ENCODE measurements around the gene UBE2J2.

GRCh38 chr1:1259119-1259488 lies 14.6 kb downstream of the UBE2J2 start:
- no peak for TF ChIP-seq EZH2 (IDR thresholded peaks at IDR 0.05; ENCODE audit: insufficient read depth, poor library complexity, severe bottlenecking)
- TF ChIP-seq EZH2phosphoT487 (IDR thresholded peaks at IDR 0.05; ENCODE audit: insufficient read depth, low read depth): no peak
